KMS-11 (cell line): ENCODE measurements around the gene RYR2.

Source experiments
- H2AFZ ChIP-seq: fragments of 200-600 bp; sonication (generic); 2 replicates; pipeline ENCODE4 v1.6.1; 2016; ENCODE audit warnings: antibody characterized with exemption, mixed run types, low read depth
- H3K27ac ChIP-seq: fragments of 200-600 bp; sonication (generic); 2 replicates; pipeline ENCODE4 v1.6.1; 2016; ENCODE audit warnings: mild to moderate bottlenecking, mixed run types
- H3K27me3 ChIP-seq: fragments of 200-600 bp; sonication (generic); 2 replicates; pipeline ENCODE4 v1.6.1; 2017; ENCODE audit warnings: mild to moderate bottlenecking, low read depth, mixed run types, moderate library complexity; ENCODE audit not compliant: insufficient read depth
- H3K36me3 ChIP-seq: fragments of 200-600 bp; sonication (generic); 2 replicates; pipeline ENCODE4 v1.6.1; 2017; ENCODE audit warnings: mild to moderate bottlenecking, mixed run types; ENCODE audit not compliant: insufficient read depth
- H3K4me1 ChIP-seq: fragments of 200-600 bp; sonication (generic); 2 replicates; pipeline ENCODE4 v1.6.1; 2016; ENCODE audit warnings: mild to moderate bottlenecking, low read depth, mixed run types; ENCODE audit not compliant: poor library complexity, severe bottlenecking
- H3K4me2 ChIP-seq: fragments of 200-600 bp; sonication (generic); 2 replicates; pipeline ENCODE4 v1.7.0; 2016; ENCODE audit warnings: mild to moderate bottlenecking, mixed run types
- H3K4me3 ChIP-seq: fragments of 200-600 bp; sonication (generic); IDR thresholded peaks from 2 replicates; pipeline ENCODE4 v1.6.1; 2017; ENCODE audit warnings: low read depth, low read length, mixed read lengths; ENCODE audit not compliant: insufficient read depth
- H3K79me2 ChIP-seq: fragments of 200-600 bp; sonication (generic); 2 replicates; pipeline ENCODE4 v1.6.1; 2016; ENCODE audit warnings: low read depth, mixed run types; ENCODE audit not compliant: insufficient read depth
- H3K9ac ChIP-seq: fragments of 200-600 bp; sonication (generic); 2 replicates; pipeline ENCODE4 v1.6.1; 2016; ENCODE audit warnings: mild to moderate bottlenecking, mixed run types
- H4K20me1 ChIP-seq: fragments of 200-600 bp; sonication (generic); 2 replicates; pipeline ENCODE4 v1.6.1; 2016; ENCODE audit warnings: mild to moderate bottlenecking, mixed run types; ENCODE audit not compliant: insufficient read depth
- TF ChIP-seq, protein P1 (sequence below): fragments of 200-600 bp; sonication (generic); conservative IDR thresholded peaks from 2 replicates; pipeline ENCODE4 v1.6.1; 2017; ENCODE audit warnings: low read depth, mild to moderate bottlenecking, antibody characterized with exemption, low read length, moderate library complexity, mixed read lengths

The RYR2 gene

DNA sequence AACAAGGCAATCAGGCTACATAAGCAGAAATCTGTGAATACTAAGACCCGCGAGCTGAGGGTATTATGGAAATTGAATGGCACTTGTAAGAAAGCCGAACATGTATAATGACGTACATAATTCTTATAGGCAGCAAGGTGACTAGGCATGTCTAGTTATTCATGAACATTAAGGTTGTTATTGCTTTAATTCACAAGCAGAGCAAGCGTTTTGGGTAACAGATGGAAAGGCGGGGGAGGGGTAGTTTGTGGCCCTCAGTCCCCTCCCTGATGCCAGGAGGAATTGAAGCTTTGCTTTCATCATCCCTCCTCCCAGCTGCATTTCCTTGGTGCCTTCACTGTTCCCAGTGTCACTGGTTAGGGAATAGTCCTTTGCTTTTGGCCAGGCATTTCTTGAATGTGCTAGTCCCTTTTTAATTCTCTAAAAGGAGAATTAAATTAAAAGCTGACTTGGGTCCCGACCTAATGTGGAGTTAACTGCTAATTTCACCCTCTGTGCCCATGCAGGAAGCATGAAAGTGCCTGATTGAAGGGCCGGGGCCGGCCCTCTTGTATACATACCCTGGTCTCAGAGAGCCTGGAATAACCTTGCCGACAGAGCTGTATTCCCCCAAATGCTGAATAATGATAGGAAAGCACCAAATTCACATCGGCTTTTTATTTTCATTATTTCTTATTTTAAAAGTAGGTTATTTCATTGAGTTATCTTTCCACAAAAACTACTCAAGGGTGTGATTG, 42.5 kb downstream of the RYR2 start:
- H3K36me3 ChIP-seq = no peaks in the 10 kb centered on the region
- no peaks in the 10 kb centered on the region for H4K20me1 ChIP-seq

DNA sequence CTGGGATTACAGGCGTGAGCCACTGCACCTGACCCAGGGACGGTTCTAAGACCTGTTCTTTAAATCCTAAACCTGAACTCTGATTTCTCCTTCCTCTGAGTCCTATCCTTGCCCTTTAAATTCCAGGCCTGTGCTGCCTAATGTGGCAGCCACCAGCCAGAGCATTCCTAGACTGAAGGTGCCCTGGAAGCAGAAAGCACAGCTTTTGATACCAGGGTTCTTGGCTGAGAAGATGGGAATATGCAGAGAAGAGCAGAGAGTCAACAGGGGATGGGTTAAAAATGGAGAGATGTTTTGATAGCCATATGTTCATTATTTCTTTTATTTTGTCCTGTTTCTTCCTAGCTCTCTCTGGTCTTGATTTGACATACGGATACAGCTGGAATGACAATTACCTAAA, 49.7 kb downstream of the RYR2 start:
- Histone ChIP-seq H3K79me2 (no peaks in the 10 kb centered on the region), H3K27me3 (no peaks in the 10 kb centered on the region), H3K4me2 (no peak overlapping the region), H4K20me1 (no peaks in the 10 kb centered on the region), H3K9ac (no peak overlapping the region), H3K27ac (no peak overlapping the region), H3K4me3 (no peak overlapping the region), H3K4me1 (no peaks in the 10 kb centered on the region), H3K36me3 (no peaks in the 10 kb centered on the region), H2AFZ (no peak overlapping the region)
- TF ChIP-seq, protein P1, sequence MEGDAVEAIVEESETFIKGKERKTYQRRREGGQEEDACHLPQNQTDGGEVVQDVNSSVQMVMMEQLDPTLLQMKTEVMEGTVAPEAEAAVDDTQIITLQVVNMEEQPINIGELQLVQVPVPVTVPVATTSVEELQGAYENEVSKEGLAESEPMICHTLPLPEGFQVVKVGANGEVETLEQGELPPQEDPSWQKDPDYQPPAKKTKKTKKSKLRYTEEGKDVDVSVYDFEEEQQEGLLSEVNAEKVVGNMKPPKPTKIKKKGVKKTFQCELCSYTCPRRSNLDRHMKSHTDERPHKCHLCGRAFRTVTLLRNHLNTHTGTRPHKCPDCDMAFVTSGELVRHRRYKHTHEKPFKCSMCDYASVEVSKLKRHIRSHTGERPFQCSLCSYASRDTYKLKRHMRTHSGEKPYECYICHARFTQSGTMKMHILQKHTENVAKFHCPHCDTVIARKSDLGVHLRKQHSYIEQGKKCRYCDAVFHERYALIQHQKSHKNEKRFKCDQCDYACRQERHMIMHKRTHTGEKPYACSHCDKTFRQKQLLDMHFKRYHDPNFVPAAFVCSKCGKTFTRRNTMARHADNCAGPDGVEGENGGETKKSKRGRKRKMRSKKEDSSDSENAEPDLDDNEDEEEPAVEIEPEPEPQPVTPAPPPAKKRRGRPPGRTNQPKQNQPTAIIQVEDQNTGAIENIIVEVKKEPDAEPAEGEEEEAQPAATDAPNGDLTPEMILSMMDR = no peak

More for the DNA sequence above, 42.5 kb downstream of the RYR2 start:
- H3K4me1 ChIP-seq = no peaks in the 10 kb centered on the region
- no peak overlapping the region for H3K27ac ChIP-seq
- no peaks in the 10 kb centered on the region for H3K79me2 ChIP-seq
- H3K9ac ChIP-seq = no peak overlapping the region
- no peak overlapping the region for H3K4me2 ChIP-seq
- H3K27me3 ChIP-seq = no peaks in the 10 kb centered on the region
- H3K4me3 ChIP-seq = no peak overlapping the region
- TF ChIP-seq, protein P1 = no peak
- H2AFZ ChIP-seq = no peak overlapping the region

DNA sequence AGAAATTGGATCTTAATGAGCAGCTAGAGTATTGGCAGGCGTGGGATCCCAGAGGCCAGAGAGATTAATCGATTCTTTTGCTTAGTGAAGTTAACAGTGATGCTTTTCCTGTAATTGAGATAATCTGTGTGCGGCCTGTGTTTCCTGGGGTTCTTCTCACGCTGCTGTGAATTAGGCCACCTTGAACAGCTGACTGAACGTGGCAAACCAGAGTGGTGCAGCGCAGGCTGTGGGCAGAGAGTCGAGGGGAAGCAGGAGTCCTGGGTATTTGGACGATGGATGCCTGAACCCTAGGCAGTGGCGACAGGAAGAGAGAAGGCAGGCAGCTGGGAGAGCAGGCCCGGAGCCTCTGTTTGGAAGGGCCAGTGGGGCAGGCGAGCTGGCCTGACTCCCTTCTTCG, 51.7 kb downstream of the RYR2 start:
- no peak overlapping the region for H3K27ac ChIP-seq
- H2AFZ ChIP-seq = no peak overlapping the region
- TF ChIP-seq, protein P1 = no peak
- no peaks in the 10 kb centered on the region for H3K79me2 ChIP-seq
- no peaks in the 10 kb centered on the region for H3K27me3 ChIP-seq
- no peak overlapping the region for H3K4me3 ChIP-seq
- H3K9ac ChIP-seq = no peak overlapping the region
- H4K20me1 ChIP-seq = no peaks in the 10 kb centered on the region
- no peaks in the 10 kb centered on the region for H3K4me1 ChIP-seq
- H3K36me3 ChIP-seq = no peaks in the 10 kb centered on the region
- no peak overlapping the region for H3K4me2 ChIP-seq

DNA sequence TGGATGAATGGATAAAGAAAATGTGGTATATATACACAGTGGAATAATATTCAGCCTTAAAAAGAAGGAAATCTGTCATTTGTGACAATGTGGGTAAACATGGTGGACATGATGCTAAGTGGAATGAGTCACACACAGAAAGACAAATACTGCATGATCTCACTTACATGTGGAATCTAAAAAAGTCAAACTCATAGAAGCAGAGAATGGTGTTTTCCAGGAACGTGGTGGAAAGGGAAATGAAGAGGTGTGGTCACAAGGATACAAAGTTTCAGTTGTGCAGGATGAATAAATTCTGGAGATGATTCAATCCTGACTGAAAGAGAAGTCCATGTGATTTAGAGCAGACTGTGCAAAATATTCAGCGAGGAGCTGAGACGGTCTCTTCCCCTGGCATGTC, 56.6 kb downstream of the RYR2 start:
- H3K36me3 ChIP-seq = no peaks in the 10 kb centered on the region
- no peak overlapping the region for H2AFZ ChIP-seq
- no peaks in the 10 kb centered on the region for H4K20me1 ChIP-seq
- H3K27me3 ChIP-seq = no peaks in the 10 kb centered on the region
- no peak overlapping the region for H3K27ac ChIP-seq
- H3K9ac ChIP-seq = no peak overlapping the region
- H3K4me3 ChIP-seq = no peak overlapping the region
- no peak overlapping the region for H3K4me2 ChIP-seq
- TF ChIP-seq, protein P1 = no peak
- no peaks in the 10 kb centered on the region for H3K4me1 ChIP-seq
- H3K79me2 ChIP-seq = no peaks in the 10 kb centered on the region
